AG08395 (cell line): ENCODE results near the gene INPP4B.

Experiments used
- DNase-seq: peaks from one replicate; pipeline ENCODE4 v3.0.0; 2012; ENCODE audit warnings: mixed read lengths, low spot score

Gene INPP4B

GRCh38 chr4:142846108-142846728 is at the start of gene INPP4B:
INPP4B (minus strand) TSS chr4:142846301.
- DNase-seq, result peak; percentile 48

- no peak for DNase-seq
Measured at GRCh38 chr4:142893012-142893411, 46.9 kb upstream of the INPP4B start.

GRCh38 chr4:142886566-142886965 is 40.5 kb upstream of the INPP4B start:
- DNase-seq, result no peak

- no peak for DNase-seq
Measured at GRCh38 chr4:142883040-142883832, 37.1 kb upstream of the INPP4B start.

- no peak for DNase-seq
Measured at GRCh38 chr4:142882159-142882558, 36.1 kb upstream of the INPP4B start.

GRCh38 chr4:142881331-142881730 is 35.2 kb upstream of the INPP4B start:
- no peak for DNase-seq

- DNase-seq, result no peak
Measured at GRCh38 chr4:142875117-142875516, 29.0 kb upstream of the INPP4B start.

- no peak for DNase-seq
Measured at GRCh38 chr4:142874684-142875083, 28.6 kb upstream of the INPP4B start.

GRCh38 chr4:142866685-142867084 is 20.6 kb upstream of the INPP4B start:
- no peak for DNase-seq

GRCh38 chr4:142861351-142861750 is 15.2 kb upstream of the INPP4B start:
- no peak for DNase-seq

GRCh38 chr4:142858965-142859364 is 12.9 kb upstream of the INPP4B start:
- no peak for DNase-seq

GRCh38 chr4:142858446-142858845 is 12.3 kb upstream of the INPP4B start:
- no peak for DNase-seq

- no peak for DNase-seq
Measured at GRCh38 chr4:142856576-142856975, 10.5 kb upstream of the INPP4B start.

GRCh38 chr4:142850478-142850877 is 4.4 kb upstream of the INPP4B start:
- no peak for DNase-seq

GRCh38 chr4:142846729-142847596 is 862 bp upstream of the INPP4B start:
- DNase-seq, result no peak

- no peak for DNase-seq
Measured at GRCh38 chr4:142845293-142846107, 601 bp downstream of the INPP4B start.

GRCh38 chr4:142844782-142845181 is 1.3 kb downstream of the INPP4B start:
- DNase-seq, result no peak

- DNase-seq, result no peak
Measured at GRCh38 chr4:142840516-142841123, 5.5 kb downstream of the INPP4B start.

- no peak for DNase-seq
Measured at GRCh38 chr4:142838778-142839177, 7.3 kb downstream of the INPP4B start.

- DNase-seq, result no peak
Measured at GRCh38 chr4:142832022-142832421, 14.1 kb downstream of the INPP4B start.

- DNase-seq, result no peak
Measured at GRCh38 chr4:142826503-142827241, 19.4 kb downstream of the INPP4B start.
